A549 (cell line): ENCODE measurements around the gene RPGR.

Experiments used
- CEBPB ChIP-seq, 2 experiments: fragments of >200 bp in 1 of 2; sonication (Bioruptor Twin) in 1 of 2; formaldehyde crosslinking in 1 of 2; IDR thresholded peaks; 2 replicates each; pipeline ENCODE4 v1.6.1; 2012 to 2016
- CTCF ChIP-seq: fragments of >200 bp; sonication (Bioruptor Twin); formaldehyde crosslinking; IDR thresholded peaks from 3 replicates; pipeline ENCODE4 v1.5.1; 2016
- POLR2A ChIP-seq: IDR thresholded peaks from 2 replicates; pipeline ENCODE4 v1.6.1; 2012; ENCODE audit warnings: mild to moderate bottlenecking, low read length
- RFX5 ChIP-seq: fragments of 450-650 bp; IDR thresholded peaks from 2 replicates; pipeline ENCODE4 v1.7.1; 2014; ENCODE audit warnings: antibody characterized with exemption, mild to moderate bottlenecking, moderate library complexity
- TFCP2L1 ChIP-seq: fragments of 250-450 bp; sonication (Bioruptor Pico); IDR thresholded peaks from 2 replicates; pipeline ENCODE4 v1.5.0; 2021; ENCODE audit warnings: mild to moderate bottlenecking

GRCh38 chrX:38336538-38337240 lies 9.4 kb upstream of the RPGR start:
- TF ChIP-seq TFCP2L1 (CRISPR knock-in tag): no peak
- TF ChIP-seq POLR2A: no peak
- no peak for TF ChIP-seq CEBPB (IDR thresholded peaks at IDR 0.05)
- no peak for TF ChIP-seq CTCF
- TF ChIP-seq RFX5: no peak
